ENCODE results near the gene TRIM9. TPM values are rescaled to one million over a fixed set of nuclear protein-coding genes. Genes with fewer than 3 reads are reported as not detected.

TRIM9 gene
- total and polyA plus RNA-seq, 2 donors (not counting 1 experiment from before 2014, with no cell fraction given), result 0.10 to 0.50 TPM

GRCh38 chr14:51104467-51104866 lies 9.6 kb upstream of the TRIM9 start:
- TF ChIP-seq EZH2 (IDR thresholded peaks at IDR 0.05; ENCODE audit: low read length, missing control alignments), result no peak
- no peak for TF ChIP-seq CTCF (conservative IDR thresholded peaks at IDR 0.05 in 1 of 2, IDR thresholded peaks at IDR 0.05 in 1 of 2; ENCODE audit: low read depth in 1 of 2, low read length in 2 of 2)
- Histone ChIP-seq H3K4me2 (ENCODE audit: extremely low read depth, insufficient read depth, low read length) (no peak overlapping the region), H3K36me3 (ENCODE audit: control insufficient read depth, insufficient read depth, low read length) (no peaks in the 10 kb centered on the region), H3K79me2 (ENCODE audit: control insufficient read depth, insufficient read depth, low read length) (no peaks in the 10 kb centered on the region), H3K4me3 (replicated peaks in 1 of 4; ENCODE audit: control extremely low read depth in 1 of 4, insufficient read depth in 1 of 4, low read depth in 3 of 4, low read length in 4 of 4) (no peak overlapping the region), H3K9me3 (ENCODE audit: control insufficient read depth, insufficient read depth, low read depth, low read length) (no peaks in the 10 kb centered on the region), H3K4me1 (ENCODE audit: control insufficient read depth, extremely low read depth, insufficient read depth, low read length) (no peaks in the 10 kb centered on the region), H3K9ac (ENCODE audit: insufficient read depth, low read length) (no peak overlapping the region), H2AFZ (ENCODE audit: low read length) (no peak overlapping the region), H3K27ac (ENCODE audit: insufficient read depth, low read length) (no peak overlapping the region), H3K27me3 (ENCODE audit: control insufficient read depth, insufficient read depth, low read length) (peaks cover 8% of the 10 kb centered on the region), H4K20me1 (ENCODE audit: control insufficient read depth, extremely low read depth, insufficient read depth, low read length) (no peaks in the 10 kb centered on the region)
- no peak for DNase-seq (ENCODE audit: low read depth in 2 of 2)

- no peak for TF ChIP-seq EZH2 (IDR thresholded peaks at IDR 0.05; ENCODE audit: low read length, missing control alignments)
- no peak for TF ChIP-seq CTCF (conservative IDR thresholded peaks at IDR 0.05 in 1 of 2, IDR thresholded peaks at IDR 0.05 in 1 of 2; ENCODE audit: low read depth in 1 of 2, low read length in 2 of 2)
- Histone ChIP-seq H3K4me3 (replicated peaks in 1 of 4; ENCODE audit: control extremely low read depth in 1 of 4, insufficient read depth in 1 of 4, low read depth in 3 of 4, low read length in 4 of 4) (no peak overlapping the region), H3K9ac (ENCODE audit: insufficient read depth, low read length) (no peak overlapping the region), H3K27me3 (ENCODE audit: control insufficient read depth, insufficient read depth, low read length) (peaks cover 27% of the 10 kb centered on the region), H3K27ac (ENCODE audit: insufficient read depth, low read length) (no peak overlapping the region), H3K9me3 (ENCODE audit: control insufficient read depth, insufficient read depth, low read depth, low read length) (no peaks in the 10 kb centered on the region), H3K4me1 (ENCODE audit: control insufficient read depth, extremely low read depth, insufficient read depth, low read length) (peaks cover 3% of the 10 kb centered on the region), H3K79me2 (ENCODE audit: control insufficient read depth, insufficient read depth, low read length) (no peaks in the 10 kb centered on the region), H4K20me1 (ENCODE audit: control insufficient read depth, extremely low read depth, insufficient read depth, low read length) (no peaks in the 10 kb centered on the region), H2AFZ (ENCODE audit: low read length) (no peak overlapping the region), H3K36me3 (ENCODE audit: control insufficient read depth, insufficient read depth, low read length) (no peaks in the 10 kb centered on the region), H3K4me2 (ENCODE audit: extremely low read depth, insufficient read depth, low read length) (no peak overlapping the region)
- no peak for DNase-seq (ENCODE audit: low read depth in 2 of 2)
Observed at GRCh38 chr14:51097287-51097686, 2.4 kb upstream of the TRIM9 start.

- Histone ChIP-seq H3K4me3 (replicated peaks in 1 of 4; ENCODE audit: control extremely low read depth in 1 of 4, insufficient read depth in 1 of 4, low read depth in 3 of 4, low read length in 4 of 4) (no peak overlapping the region), H3K27ac (ENCODE audit: insufficient read depth, low read length) (no peak overlapping the region), H2AFZ (ENCODE audit: low read length) (no peak overlapping the region), H3K36me3 (ENCODE audit: control insufficient read depth, insufficient read depth, low read length) (no peaks in the 10 kb centered on the region), H3K9ac (ENCODE audit: insufficient read depth, low read length) (no peak overlapping the region), H4K20me1 (ENCODE audit: control insufficient read depth, extremely low read depth, insufficient read depth, low read length) (no peaks in the 10 kb centered on the region), H3K79me2 (ENCODE audit: control insufficient read depth, insufficient read depth, low read length) (no peaks in the 10 kb centered on the region), H3K9me3 (ENCODE audit: control insufficient read depth, insufficient read depth, low read depth, low read length) (no peaks in the 10 kb centered on the region), H3K4me1 (ENCODE audit: control insufficient read depth, extremely low read depth, insufficient read depth, low read length) (peaks cover 3% of the 10 kb centered on the region), H3K27me3 (ENCODE audit: control insufficient read depth, insufficient read depth, low read length) (peaks cover 27% of the 10 kb centered on the region), H3K4me2 (ENCODE audit: extremely low read depth, insufficient read depth, low read length) (no peak overlapping the region)
- TF ChIP-seq EZH2 (IDR thresholded peaks at IDR 0.05; ENCODE audit: low read length, missing control alignments) (no peak), CTCF (conservative IDR thresholded peaks at IDR 0.05 in 1 of 2, IDR thresholded peaks at IDR 0.05 in 1 of 2; ENCODE audit: low read depth in 1 of 2, low read length in 2 of 2) (no peak)
- DNase-seq (ENCODE audit: low read depth in 2 of 2), result no peak
Observed at GRCh38 chr14:51096870-51097269, 2.0 kb upstream of the TRIM9 start.
